GM19324 (cell line): Measurements from ENCODE around the gene TACR2.

Experiments
- ATAC-seq: cut with Tn5 transposase; IDR thresholded peaks from one replicate; pipeline ENCODE4 v1.9.1; 2021; ENCODE audit warnings: mild to moderate bottlenecking, moderate library complexity; ENCODE audit not compliant: unreplicated experiment, low FRiP score

TACR2 gene

DNA sequence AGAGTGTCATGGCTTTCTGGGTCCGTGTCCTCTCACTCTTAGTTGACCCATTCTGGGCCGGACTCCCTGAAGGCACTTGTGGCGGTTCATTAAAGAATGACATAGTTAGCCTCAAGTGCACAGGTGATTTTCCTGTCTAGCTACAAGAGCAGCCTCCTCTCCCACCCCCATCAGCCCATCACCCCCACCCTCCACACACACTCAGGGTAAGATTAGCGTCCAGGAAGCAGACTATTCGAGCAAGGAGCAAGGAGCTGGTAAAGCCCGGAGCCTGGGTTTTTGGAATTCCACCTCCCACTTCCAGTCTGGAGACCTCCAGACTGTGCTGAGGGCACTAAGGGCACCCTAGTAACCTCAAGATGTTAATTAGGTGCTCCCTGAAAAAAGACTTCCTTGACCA, 39.5 kb downstream of the TACR2 start:
- no peak for ATAC-seq

DNA sequence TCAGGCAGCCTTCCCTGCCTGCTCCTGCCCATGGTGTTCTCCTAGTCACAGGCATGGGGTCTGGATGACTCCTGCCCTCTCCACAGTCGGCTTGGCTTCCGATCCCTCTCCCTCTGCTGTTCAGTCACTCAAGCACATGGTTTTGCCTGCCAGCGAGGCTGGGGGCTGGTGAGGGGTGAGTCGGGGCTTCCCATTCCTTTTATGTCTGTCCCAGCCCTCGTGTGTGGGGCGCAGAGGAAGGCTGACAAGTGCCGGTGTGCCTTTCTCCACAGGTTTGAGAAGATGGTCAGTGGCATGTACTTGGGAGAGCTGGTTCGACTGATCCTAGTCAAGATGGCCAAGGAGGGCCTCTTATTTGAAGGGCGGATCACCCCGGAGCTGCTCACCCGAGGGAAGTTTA, 40.1 kb downstream of the TACR2 start:
- no peak for ATAC-seq

DNA sequence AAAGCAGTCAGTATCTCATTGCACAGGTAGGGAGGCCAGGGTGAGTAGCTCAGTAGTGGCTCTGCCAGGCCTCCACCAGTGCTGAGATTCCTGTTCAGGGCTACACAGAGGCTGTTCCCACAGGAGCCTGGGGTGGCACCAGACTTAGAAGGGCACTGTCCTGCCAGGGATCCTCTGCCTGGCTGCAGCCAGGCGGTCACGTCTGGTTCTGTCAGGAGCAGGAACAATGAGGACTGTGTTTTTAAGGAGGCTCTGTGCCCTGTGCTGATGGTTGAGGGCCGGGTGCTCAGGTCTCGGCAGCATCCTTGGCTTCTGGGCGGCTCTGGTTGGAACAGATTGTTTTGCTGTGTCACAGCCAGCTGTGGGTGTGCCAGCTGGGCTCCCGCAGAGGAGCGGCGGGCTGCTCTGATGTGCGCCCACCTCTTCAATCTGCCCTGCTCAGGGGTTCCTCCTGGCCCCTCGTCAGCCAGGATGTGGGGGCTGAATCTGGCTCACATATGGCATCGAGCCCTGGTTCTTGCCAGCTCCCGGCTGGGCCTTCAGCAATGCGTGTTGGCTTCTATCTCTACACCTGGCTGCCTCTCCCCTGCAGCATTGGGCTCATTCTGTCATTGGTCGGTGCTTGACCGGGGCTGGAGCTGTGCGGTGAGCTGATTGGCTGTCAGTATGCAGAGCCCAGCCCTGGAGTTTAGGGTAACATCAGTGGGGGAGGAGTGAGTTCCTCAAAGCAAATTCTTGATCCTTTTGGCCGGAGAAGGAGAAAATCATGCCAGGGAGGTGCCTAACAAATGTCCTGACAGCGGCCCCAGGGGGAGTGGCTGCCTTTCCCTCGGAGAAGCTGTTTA, 41.2 kb downstream of the TACR2 start:
- no peak for ATAC-seq

DNA sequence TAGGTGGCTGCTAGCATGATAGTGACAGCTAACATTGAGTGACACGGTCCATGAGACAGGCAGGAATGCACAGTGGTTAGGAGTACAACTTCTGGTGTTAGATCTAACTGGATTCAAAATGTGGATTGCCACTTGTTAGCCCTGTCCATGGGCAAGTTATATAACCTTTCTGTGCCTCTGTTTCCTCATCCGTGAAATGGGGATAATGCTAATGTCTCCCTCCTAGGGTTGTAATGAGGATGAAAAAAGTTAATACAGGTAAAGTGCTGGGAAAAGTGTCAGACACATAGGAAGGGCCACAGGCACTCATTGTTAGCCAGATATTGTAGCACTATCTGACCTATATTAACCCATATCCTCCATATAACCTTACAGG, 41.8 kb downstream of the TACR2 start:
- no peak for ATAC-seq

DNA sequence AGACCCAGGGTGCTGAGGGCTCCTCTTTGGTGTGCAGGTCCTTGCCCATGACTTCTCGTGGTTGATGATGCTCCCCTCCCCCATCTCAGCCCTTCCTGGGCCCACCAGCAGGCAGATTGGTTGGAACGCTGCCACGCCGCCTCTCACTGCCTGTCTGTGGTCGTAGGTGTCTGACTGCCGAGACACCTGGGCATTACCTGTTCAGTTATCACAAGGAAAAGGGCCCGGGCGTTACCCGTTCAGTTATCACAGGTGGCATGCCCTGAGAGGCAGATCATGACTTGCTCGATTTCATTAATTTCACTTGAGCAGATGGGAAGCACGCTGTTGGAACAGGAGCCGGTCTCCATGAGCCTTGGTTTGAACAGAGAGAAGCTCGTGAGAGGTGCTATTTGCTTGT, 42.5 kb downstream of the TACR2 start:
- no peak for ATAC-seq

DNA sequence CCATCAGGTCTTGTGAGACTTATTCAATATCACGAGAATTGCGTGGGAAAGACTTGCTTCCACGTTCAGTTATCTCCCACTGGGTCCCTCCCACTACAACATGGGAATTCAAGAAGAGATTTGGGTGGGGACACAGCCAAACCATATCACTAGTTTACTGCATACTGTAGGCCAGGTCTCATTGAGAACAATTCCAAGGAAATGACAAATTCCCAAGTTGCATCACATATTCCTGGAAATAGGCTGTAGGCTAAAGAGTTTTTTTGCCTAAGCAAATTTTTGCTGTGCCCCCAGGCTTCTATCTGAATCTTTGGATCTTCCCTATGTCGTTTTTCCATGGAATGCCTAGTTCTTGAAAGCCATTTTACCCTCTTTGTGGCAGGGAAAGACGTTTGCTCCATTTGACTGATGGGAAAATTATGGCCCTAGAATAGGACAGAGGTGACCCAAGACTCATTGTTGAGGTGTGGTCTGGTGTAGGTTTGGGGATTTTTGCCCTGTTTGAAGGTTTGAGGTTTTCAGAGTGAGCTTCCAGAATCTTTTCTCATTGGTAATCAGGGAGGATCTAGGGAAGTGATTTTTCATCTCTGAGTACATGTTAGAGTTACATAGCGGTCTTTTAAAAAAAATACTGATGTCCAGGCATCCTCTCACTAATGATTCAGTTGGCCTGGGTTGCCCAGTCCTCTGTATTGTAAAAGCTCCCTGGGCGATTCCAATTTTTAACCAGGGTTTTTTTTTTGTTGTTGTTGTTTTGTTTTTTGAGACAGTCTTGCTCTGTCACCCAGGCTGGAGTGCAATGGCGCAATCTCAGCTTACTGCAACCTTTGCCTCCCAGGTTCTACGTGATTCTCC, 44.4 kb downstream of the TACR2 start:
- ATAC-seq, result no peak

DNA sequence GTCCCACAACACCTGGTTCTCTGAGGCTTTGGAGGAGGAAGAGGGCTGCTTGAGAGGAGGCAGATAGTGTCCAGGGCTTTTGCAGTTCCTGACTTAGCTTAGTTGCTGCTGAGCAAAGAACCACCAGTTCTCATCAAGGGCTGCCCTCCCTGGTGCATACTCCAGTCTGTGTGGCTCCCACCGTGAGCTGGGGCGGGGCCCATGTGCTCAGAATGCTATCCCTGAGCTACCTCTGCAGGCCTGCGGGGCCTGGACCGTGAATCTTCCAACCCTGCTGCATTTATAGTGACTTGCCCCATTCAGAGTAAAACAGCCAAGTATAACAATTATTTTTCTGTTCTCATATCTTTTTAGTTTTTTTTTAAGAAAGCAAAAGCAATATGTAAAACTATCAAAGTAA, 49.2 kb downstream of the TACR2 start:
- ATAC-seq, result no peak

DNA sequence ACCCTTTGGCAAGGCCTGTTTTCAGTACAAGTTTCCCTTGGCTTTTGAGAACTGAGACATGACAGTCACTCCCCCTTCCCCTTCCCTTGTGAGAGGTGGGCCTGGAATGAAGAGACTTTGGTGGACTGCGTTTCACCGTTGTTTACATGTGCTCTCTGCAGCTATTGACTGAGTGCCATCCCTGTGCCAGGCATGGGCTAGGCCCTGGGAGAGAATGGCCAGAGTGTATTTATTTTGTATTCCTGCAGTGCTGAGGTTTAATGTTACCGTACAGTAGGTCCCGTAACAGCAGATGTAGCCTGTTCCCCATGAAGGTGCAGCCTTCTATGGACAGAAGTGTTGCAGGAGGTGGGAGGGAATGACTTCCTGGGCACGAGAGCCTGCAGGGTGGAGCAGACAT, 50.0 kb downstream of the TACR2 start:
- no peak for ATAC-seq

DNA sequence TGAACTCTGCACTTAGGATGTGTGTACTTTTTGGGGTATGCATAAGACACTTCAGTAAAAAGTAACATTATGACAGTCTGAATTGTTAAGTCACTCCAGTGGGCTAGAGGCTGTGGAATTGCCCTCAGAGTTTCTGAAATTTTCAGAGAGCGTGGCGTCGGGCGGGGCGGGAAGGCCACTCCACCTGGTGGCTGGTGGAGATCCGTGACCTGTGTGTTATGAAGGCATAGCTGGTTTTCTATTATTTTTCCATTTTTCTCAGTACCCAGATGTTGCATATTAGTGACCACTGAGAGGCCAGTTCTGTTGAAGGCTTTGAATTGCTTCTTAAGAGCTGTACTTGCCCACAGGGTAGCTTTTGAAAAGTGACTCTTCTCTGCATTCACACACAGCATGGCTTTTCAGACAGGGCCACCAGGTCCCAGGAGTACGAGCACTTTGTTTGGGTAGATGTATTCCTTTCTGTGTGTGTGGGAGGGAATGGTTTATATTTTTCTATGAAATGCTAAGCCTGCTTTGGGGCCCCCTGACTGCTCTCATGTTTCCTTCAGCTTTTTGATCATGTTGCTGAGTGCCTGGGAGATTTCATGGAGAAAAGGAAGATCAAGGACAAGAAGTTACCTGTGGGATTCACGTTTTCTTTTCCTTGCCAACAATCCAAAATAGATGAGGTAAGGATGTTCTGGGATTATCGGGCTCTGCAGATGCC, 52.3 kb downstream of the TACR2 start:
- ATAC-seq, result no peak

DNA sequence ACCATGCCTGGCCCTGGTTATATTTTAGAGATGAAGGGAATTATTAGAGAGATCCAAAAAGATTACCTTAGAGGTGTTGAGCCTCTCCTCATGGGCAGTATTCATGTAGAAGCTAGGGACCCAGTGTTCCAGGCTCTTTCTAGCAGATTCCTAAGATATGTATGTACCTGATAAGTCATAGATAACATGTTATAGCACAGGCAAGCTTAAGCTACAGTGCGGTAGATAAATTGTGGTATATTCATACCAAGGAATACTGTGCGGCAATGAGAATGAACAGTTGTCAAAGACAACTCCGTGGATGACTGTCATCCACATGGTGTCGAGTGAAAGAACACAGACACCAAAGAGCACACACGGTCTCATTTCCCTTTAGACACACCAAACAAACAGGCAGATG, 53.1 kb downstream of the TACR2 start:
- ATAC-seq, result no peak

DNA sequence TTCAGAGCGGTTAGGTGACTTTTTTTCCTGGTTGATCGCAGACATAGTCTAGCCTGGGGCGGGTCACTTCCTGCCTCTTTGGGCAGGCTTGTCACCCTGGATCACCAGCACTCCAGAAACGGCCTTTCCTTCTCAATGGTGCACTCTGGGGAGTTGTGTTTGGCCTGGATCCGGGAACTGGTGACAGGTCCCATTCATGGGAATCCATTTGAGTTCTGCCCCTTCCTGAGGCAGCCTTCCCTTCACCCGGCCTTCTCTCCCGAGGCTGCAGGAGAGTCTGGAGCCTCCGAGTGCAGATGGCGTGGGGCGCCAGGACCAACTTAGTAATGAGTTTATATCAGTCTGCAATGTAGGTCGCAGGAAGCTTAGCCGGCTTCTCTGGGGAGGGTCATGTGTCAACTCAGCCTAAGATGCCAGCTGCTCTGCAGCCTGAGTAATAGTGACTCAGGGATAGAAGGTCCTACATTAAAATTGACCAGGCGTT, 54.2 kb downstream of the TACR2 start:
- no peak for ATAC-seq

DNA sequence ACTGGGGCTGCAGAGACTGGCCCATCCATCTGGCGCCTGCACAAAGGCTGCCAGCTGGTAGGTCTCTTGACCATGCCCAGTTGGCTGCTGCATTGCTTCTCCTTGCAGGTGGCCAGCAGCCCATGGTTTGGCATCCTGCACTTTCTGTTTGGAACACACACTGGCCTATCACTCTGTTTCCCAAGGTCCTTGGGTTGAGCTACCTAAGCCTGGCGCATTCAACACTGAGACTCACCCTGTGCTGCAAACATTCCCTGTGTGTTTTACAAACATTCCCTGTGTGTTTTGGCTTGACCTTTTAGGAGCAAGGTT, 55.5 kb downstream of the TACR2 start:
- ATAC-seq, result no peak

DNA sequence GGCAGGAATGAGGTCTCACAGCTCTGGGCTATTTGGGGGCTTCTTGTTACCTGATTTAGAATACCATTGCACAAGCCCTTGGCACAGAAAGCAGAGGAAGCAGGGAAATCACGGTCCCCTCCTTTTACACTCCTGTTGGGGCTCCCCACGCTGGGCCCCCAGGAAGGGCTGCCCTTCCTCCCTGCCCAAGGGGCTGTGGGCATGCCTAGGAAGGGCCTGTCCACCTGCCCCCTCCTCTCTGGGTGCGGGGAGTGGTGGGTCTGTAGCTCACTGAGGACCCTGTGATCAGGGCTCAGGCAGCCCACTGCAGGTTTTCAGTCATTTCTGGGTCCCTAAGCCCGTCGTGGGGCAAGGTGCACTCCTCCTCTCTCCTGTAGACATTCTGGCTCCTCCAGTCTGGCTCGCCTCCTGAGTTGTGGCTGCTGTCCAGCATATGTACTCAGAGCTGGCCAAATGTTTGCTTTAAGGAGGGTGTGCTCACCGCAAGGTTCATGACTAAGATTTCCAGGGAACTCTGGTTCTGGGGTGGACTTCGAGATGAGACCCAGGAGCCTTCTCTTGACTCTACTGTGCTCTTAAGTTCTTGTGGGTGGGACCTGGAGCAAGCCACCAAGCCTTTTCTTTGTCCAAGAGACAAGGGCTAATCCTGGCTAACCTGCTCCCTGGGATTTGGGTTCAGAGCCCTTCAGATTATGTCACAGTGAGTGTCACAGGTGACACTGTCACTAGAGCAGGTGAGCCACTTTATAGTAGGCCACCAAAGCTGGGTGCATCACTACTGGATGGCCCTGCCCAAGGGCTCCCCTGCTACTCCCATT, 56.0 kb downstream of the TACR2 start:
- ATAC-seq, result no peak

DNA sequence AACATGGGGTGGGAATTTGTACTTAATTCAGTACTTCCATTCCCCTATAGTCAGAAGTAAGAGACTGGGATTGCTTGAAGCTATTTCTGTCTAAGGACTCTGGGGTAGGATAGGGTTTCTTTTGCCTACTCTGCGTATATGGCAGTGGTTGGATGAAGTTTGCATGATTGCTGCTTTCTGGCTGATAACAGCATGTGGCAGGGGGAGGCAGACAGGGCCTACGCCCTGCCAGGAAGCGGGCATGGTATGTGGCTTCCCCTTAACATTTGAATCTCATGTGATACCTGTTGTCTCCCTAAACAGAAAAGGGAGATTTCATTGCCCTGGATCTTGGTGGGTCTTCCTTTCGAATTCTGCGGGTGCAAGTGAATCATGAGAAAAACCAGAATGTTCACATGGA, 57.1 kb downstream of the TACR2 start:
- no peak for ATAC-seq

DNA sequence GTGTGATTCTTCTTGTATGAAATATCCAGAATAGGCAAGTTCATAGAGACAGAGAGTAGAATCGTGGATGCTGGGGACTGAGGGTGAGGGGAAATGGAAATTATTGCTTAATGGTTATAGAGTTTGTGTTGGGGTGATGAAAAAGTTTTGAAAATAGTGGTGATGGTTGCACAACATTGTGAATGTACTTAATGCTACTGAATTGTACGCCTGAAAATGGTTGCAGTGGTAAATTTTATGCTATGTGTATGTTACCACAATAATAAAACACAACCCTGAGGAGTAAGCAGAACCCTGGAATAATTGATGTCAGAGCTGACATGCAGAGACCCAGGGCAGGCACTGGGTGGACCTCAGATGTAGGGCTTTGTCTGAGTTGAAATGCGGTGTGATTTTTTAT, 57.6 kb downstream of the TACR2 start:
- ATAC-seq, result no peak

DNA sequence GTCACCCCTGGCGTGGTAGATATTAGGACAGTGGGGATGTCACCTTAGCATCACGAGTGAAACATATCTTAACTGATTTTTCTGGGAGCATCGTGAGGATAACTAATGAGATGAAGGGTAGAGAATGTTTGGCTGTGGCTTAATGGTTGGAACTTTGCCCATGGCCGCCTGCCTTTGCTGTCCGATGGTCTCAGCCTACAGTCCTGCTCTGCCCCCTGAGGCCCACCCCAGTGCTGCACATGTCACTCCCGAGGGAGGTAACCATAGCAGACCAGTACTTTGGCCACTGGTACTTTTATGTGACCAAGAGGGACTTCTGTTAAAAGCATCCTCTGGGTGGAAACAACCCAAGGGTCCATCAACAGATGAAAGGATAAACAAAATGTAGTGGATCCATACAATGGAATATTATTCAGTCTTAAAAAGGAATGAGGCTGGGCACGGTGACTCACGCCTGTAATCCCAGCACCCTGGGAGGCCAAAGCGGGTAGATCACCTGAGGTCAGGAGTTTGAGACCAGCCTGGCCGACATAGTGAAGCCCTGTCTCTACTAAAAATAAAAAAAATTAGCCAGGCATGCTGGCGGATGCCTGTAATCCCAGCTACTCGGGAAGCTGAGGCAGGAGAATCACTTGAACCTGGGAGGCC, 58.4 kb downstream of the TACR2 start:
- ATAC-seq, result no peak

DNA sequence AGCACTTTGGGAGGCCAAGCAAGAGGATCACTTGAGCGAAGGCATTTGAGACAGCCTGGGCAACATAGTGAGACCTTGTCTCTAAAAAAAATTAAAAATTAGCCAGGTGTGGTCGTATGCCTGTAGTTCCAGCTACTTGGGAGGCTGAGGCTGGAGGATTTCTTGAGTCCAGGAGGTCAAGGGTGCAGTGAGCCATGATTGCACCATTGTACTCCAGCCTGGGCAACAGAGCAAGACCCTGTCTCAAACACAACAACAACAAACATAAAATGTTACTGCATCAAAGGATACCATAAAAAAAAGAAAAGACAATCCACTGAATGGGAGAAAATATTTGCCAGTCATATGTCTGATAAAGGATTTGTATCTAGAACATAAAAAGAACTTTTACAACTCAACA, 60.5 kb downstream of the TACR2 start:
- no peak for ATAC-seq

DNA sequence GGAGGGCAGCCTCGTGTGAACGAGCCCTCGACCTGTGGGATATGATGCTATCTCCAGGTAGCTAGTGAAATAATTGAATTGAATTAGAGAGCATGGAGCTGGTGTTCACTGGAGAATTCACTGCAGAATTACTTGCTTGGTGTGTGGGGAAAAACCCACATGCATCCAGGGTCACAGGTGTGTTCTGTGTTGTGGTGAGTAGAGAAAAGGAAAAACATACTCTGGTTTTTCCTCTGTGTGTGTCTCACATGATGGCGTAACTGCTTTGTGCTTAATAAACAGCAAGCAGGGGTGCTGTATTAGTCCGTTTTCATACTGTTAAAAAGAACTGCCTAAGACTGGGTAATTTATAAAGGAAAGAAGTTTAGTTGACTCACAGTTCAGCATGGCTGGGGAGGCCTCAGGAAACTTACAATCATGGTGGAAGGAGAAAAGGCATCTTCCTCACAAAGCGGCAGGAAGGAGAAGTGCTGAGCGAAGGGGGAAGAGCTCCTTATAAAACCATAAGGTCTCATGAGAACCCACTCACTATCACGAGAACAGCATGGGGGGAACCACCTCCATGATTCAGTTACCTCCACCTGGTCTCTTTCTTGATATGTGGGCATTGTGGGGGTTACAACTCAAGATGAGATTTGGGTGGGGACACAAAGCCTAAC, 62.6 kb downstream of the TACR2 start:
- ATAC-seq, result no peak
